Measurements from ENCODE around the gene TMEM108.
A peak's percentile ranks its signal among the peaks of the same experiment; 100 is the strongest.

Gene TMEM108

GRCh38 chr3:133414021-133414392, 375.8 kb downstream of the TMEM108 start:
- TF ChIP-seq CTCF (conservative IDR thresholded peaks at IDR 0.05; ENCODE audit: control insufficient read depth, insufficient read depth, low read depth, low read length): no peak
- no peak overlapping the region for H3K4me3 ChIP-seq (ENCODE audit: control insufficient read depth, low read depth, low read length)

DNA sequence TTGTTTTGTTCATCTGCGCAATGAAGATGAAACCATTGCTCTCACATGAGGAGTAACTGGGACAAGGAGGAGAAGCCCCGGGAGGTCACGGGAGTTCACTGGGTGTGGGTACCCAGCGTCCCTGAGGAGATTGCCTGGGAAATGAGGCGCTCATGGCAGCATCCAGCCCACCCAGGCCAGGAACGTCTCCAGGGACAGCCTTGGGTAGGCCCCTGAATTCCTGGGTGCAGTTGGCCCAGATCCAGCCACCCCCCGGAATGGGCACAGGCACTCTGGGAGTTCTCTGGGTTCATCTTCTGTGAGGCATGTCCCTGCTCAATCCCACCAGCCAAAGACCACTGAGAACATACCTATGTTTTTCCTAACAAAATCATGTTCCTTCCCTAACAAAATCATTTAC, 380.2 kb downstream of the TMEM108 start:
- H3K4me3 ChIP-seq (ENCODE audit: control insufficient read depth, low read depth, low read length): no peak overlapping the region
- no peak for DNase-seq (ENCODE audit: low read depth)
- no peak for TF ChIP-seq CTCF (conservative IDR thresholded peaks at IDR 0.05; ENCODE audit: control insufficient read depth, insufficient read depth, low read depth, low read length)

More at GRCh38 chr3:133414021-133414392, 375.8 kb downstream of the TMEM108 start:
- DNase-seq (ENCODE audit: low read depth): no peak

DNA sequence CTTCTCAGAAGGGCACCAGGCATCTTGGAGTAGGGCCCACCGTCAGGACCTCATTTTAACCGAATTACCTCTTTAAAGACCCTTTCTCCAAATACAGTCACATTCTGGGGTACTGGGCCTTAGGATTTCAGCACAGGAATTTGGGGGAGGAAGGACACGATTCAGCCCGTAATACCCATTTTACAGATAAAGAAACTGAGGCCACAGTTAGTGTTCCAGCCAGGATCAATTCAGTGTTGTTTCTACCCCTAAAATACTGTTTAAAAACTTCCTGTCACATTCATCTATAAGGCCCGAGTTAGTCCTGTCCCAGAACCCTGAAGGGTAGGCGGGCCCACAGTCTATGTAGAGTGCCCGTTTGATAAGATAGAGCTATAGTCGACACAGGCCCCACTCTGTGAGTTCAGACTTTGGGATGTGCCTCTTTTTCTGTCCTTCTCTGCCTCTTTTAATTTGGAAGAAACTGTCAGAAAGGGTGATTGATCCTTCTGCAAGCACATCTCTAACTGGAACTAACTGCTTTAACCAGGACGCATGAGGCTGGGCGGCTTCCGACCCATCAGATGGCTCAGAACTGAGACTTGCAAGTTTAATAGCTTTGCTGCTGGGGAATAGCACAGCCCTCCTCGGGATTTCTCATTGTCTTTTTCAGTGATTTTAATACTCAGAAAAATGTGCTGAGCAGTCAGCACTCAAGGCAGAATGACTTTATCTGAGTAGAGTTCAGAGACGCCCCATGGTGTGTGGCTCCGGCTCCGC, 381.1 kb downstream of the TMEM108 start:
- DNase-seq (ENCODE audit: low read depth): no peak
- no peak for TF ChIP-seq CTCF (conservative IDR thresholded peaks at IDR 0.05; ENCODE audit: control insufficient read depth, insufficient read depth, low read depth, low read length)
- H3K4me3 ChIP-seq (ENCODE audit: control insufficient read depth, low read depth, low read length): no peak overlapping the region

DNA sequence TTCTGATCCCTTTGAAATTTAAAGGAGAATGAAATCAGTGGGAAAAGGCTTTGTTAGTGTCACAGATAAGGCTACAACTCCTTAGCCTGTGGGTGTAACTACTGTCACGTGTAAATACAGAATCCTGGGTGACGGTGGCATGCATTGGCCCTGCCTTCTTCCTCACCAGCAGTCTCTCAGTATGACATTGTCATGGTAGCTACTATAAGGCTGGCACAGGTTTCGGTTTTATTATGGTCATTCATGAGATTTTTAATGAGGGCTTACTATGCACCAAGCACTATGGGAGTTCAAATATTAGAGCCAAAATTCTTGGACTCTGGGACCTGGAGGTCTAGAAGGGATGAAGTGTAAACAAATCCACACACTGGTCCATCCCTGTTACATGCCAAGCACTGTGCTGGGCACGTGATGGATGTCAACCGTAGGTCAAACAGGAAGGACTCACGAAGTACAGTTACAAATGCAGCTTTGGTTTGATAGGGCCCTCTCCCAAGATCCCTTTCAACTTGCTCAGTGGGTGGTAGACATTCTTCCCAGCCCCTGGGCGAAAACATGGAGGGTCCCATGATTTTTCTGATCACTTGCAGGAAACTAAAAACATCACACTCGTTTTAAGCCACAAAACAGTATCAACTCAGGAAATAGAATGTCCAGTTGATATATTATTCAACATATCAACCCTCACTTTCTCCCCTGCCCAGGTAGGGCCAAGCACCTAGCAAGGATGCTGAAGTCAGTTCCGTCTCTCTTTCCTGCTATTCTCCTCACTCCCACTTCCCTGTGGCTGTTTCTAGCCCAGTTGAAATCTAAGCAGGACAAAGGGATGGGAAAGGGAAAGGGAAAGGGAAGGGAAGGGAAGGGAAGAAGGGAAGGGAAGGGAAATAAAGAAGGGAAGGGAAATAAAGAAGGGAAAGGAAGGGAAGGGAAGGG, 387.0 kb downstream of the TMEM108 start:
- H3K4me3 ChIP-seq (ENCODE audit: control insufficient read depth, low read depth, low read length): no peak overlapping the region
- no peak for DNase-seq (ENCODE audit: low read depth)
- TF ChIP-seq CTCF (conservative IDR thresholded peaks at IDR 0.05; ENCODE audit: control insufficient read depth, insufficient read depth, low read depth, low read length): no peak

GRCh38 chr3:133425898-133426297, 387.7 kb downstream of the TMEM108 start:
- no peak for TF ChIP-seq CTCF (conservative IDR thresholded peaks at IDR 0.05; ENCODE audit: control insufficient read depth, insufficient read depth, low read depth, low read length)
- H3K4me3 ChIP-seq (ENCODE audit: control insufficient read depth, low read depth, low read length): no peak overlapping the region
- no peak for DNase-seq (ENCODE audit: low read depth)

GRCh38 chr3:133426721-133427120, 388.5 kb downstream of the TMEM108 start:
- H3K4me3 ChIP-seq (ENCODE audit: control insufficient read depth, low read depth, low read length): no peak overlapping the region
- TF ChIP-seq CTCF (conservative IDR thresholded peaks at IDR 0.05; ENCODE audit: control insufficient read depth, insufficient read depth, low read depth, low read length): no peak
- peak; percentile 79 for DNase-seq (ENCODE audit: low read depth)

All from fibroblast of mammary gland (primary cell).